GM06990 (cell line): ENCODE data around the gene MAX.
"Not testable (repeated sequence)": the region's sequence is repeated elsewhere in the genome, so short reads cannot be mapped to it uniquely, and the experiment has no call there.

Source experiments
- DNase-seq: peaks from one replicate; pipeline ENCODE4 v3.0.0-alpha.2; 2011; ENCODE audit not compliant: insufficient read length; ENCODE audit errors: extremely low read depth
- H3K27me3 ChIP-seq: replicated peaks from 2 replicates; pipeline ENCODE4 v1.6.0; 2011; ENCODE audit warnings: low read length; ENCODE audit not compliant: control insufficient read depth, insufficient read depth
- H3K36me3 ChIP-seq: 2 replicates; pipeline ENCODE4 v1.5.1; 2011; ENCODE audit warnings: low read length; ENCODE audit not compliant: control insufficient read depth, insufficient read depth
- H3K4me3 ChIP-seq: replicated peaks from 2 replicates; pipeline ENCODE4 v1.5.1; 2011; ENCODE audit warnings: low read depth, mild to moderate bottlenecking, control low read depth, low read length
- TF ChIP-seq, protein P1 (sequence below): IDR thresholded peaks from 2 replicates; pipeline ENCODE4 v1.5.1; 2011; ENCODE audit warnings: low read length, control low read depth, mild to moderate bottlenecking, inconsistent platforms; ENCODE audit not compliant: insufficient read depth, poor library complexity, severe bottlenecking

The MAX gene

GRCh38 chr14:65035049-65035448 lies 67.3 kb downstream of the MAX start:
- TF ChIP-seq, protein P1, sequence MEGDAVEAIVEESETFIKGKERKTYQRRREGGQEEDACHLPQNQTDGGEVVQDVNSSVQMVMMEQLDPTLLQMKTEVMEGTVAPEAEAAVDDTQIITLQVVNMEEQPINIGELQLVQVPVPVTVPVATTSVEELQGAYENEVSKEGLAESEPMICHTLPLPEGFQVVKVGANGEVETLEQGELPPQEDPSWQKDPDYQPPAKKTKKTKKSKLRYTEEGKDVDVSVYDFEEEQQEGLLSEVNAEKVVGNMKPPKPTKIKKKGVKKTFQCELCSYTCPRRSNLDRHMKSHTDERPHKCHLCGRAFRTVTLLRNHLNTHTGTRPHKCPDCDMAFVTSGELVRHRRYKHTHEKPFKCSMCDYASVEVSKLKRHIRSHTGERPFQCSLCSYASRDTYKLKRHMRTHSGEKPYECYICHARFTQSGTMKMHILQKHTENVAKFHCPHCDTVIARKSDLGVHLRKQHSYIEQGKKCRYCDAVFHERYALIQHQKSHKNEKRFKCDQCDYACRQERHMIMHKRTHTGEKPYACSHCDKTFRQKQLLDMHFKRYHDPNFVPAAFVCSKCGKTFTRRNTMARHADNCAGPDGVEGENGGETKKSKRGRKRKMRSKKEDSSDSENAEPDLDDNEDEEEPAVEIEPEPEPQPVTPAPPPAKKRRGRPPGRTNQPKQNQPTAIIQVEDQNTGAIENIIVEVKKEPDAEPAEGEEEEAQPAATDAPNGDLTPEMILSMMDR, result no peak
- Histone ChIP-seq H3K4me3 (no peak overlapping the region), H3K36me3 (peaks cover 6% of the 10 kb centered on the region), H3K27me3 (no peaks in the 10 kb centered on the region)
- DNase-seq, result no peak

GRCh38 chr14:65034021-65034420 lies 68.3 kb downstream of the MAX start:
- Histone ChIP-seq H3K27me3 (no peaks in the 10 kb centered on the region), H3K4me3 (no peak overlapping the region), H3K36me3 (peaks cover 6% of the 10 kb centered on the region)
- no peak for DNase-seq
- TF ChIP-seq, protein P1, result no peak

DNA sequence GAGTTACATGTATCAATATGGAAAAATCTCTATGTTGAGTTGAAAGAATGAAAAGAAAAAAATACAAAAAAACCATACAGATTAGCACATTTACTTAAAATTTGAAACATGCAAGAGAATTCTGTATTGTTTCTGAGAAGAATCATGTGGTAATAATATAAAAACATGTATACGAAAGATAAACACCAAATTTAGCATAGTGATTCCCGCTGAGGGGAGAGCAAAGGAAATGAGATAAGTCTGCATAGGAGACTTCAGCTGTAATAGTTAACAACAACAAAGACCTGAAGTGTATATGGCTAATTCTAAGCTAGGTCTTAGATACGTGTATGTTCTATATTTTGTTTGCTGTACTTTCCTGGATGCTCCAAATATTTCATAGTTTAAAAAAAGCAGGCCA lies 69.1 kb downstream of the MAX start:
- no peak for DNase-seq
- peaks cover 6% of the 10 kb centered on the region for H3K36me3 ChIP-seq
- no peaks in the 10 kb centered on the region for H3K27me3 ChIP-seq
- H3K4me3 ChIP-seq, result no peak overlapping the region
- TF ChIP-seq, protein P1, result no peak

GRCh38 chr14:65032319-65032718 lies 70.0 kb downstream of the MAX start:
- H3K36me3 ChIP-seq, result peaks cover 8% of the 10 kb centered on the region
- H3K4me3 ChIP-seq, result no peak overlapping the region
- no peaks in the 10 kb centered on the region for H3K27me3 ChIP-seq
- DNase-seq, result no peak
- TF ChIP-seq, protein P1, result no peak

- DNase-seq, H3K4me3 ChIP-seq, H3K27me3 ChIP-seq, H3K36me3 ChIP-seq: not testable (repeated sequence)
These were observed 71.0 kb downstream of the MAX start for GRCh38 chr14:65031321-65031720.

GRCh38 chr14:65028937-65029336 lies 73.4 kb downstream of the MAX start:
- no peak for DNase-seq
- Histone ChIP-seq H3K27me3 (no peaks in the 10 kb centered on the region), H3K36me3 (peaks cover 8% of the 10 kb centered on the region), H3K4me3 (no peak overlapping the region)
- TF ChIP-seq, protein P1, result no peak
